Activated naive CD4-positive, alpha-beta T cell treated with anti-CD3 and anti-CD28 coated beads, Interleukin-2, amount 10 ng/mL, durations not matched to agents 7 days and 5 days (primary cell): ENCODE measurements around the gene SFT2D1.

ENCODE experiments used
- CTCF ChIA-PET: fragments of 350-600 bp; sonication (Branson Sonifier 250); formaldehyde crosslinking; loops from one replicate; lab custom pipeline; 2021; ENCODE audit warnings: antibody characterized with exemption; lab: Charles Lee
- DNase-seq: peaks from one replicate; pipeline ENCODE4 v3.0.0-alpha.2; 2020
- H3K27ac Mint-ChIP-seq: one replicate; pipeline ENCODE4 v1.8.0; 2021; ENCODE audit warnings: mild to moderate bottlenecking, moderate library complexity, mixed read lengths
- H3K27me3 Mint-ChIP-seq: one replicate; pipeline ENCODE4 v1.8.0; 2021; ENCODE audit warnings: mild to moderate bottlenecking, mixed read lengths
- H3K36me3 Mint-ChIP-seq: one replicate; pipeline ENCODE4 v1.8.0; 2021; ENCODE audit warnings: mixed read lengths
- H3K4me1 Mint-ChIP-seq: one replicate; pipeline ENCODE4 v1.8.0; 2021; ENCODE audit warnings: mixed read lengths
- H3K4me3 Mint-ChIP-seq: one replicate; pipeline ENCODE4 v1.8.0; 2021; ENCODE audit warnings: mild to moderate bottlenecking, moderate library complexity, mixed read lengths
- H3K9me3 Mint-ChIP-seq: one replicate; pipeline ENCODE4 v1.8.0; 2021; ENCODE audit warnings: mixed read lengths

SFT2D1 gene

DNA sequence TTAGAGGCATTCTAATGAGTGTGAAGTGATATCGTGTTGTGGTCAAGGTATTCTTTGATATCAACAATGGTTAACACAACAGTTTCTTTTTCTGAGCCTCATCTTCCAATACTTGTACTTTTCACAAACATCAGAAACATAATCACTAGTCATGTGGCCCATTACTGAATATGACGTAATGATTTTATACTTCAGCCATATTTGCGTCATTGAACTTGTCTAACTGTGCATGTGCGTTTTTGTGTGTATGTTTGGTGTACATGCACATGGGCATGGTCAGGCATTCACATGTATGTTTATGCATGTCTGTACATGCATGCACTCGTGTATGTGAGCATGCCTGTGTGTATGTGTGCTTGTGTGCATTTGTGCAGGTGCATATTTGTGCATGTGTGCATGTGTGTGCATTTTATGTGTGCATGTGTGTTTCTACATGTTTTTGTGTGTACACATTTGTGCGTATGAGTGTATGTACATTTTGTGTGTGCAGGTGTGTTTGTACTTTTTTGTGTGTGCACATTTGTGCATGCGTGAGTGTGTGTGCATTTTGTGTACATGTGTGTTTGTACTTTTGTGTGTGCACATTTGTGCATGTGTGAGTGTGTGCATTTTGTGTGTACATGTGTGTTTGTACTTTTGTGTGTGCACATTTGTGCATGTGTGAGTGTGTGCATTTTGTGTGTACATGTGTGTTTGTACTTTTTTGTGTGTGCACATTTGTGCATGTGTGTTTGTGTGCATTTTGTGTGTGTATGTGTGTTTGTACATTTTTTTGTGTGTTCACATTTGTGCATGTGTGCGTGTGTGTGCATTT is 63.6 kb downstream of the SFT2D1 start:
- Mint-ChIP-seq H3K27ac (no peak overlapping the region), H3K9me3 (no peaks in the 10 kb centered on the region), H3K27me3 (peaks cover 37% of the 10 kb centered on the region), H3K36me3 (no peaks in the 10 kb centered on the region), H3K4me1 (peaks cover 7% of the 10 kb centered on the region), H3K4me3 (no peak overlapping the region)
- no peak for DNase-seq
- CTCF ChIA-PET = interaction anchor here (0.7 to 3.7 kb wide), 2 partner anchors 109 to 121 kb away, joined by 3 to 23 read pairs; no protein-coding TSS in a partner anchor

DNA sequence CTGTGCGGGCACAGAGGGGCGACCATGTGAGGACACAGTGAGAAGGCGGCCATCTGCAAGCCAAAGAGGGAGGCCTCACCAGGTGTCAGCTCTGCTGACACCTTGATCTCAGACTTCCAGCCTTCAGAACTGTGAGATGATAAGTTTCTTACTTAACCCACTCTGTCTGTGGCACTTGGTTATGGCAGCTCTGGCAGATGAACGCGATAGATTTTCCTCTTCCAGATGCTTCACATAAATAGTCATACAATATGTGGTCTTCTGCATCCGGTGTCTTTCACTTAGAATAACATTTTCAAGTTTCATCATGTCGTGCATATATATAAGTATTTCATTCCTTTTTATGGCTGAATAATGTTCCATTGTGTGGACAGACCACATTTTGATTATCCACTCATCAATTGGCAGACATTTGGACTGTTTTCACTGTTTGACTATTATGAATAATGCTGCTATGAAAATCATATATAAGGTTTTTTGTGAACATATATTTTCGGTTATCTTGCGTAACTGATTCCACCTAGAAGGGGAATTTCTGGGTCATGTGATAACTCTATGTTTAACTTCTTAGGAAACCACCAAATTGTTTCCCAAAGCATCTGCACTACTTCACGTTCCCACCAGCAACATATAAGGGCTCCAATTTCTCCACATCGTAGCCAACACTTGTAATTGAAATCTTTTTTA is 64.3 kb downstream of the SFT2D1 start:
- no peak overlapping the region for H3K4me3 Mint-ChIP-seq
- DNase-seq = no peak
- peaks cover 7% of the 10 kb centered on the region for H3K4me1 Mint-ChIP-seq
- CTCF ChIA-PET = interaction anchor here (1.3 to 2.8 kb wide), 4 partner anchors 19 to 123 kb away, joined by 3 to 19 read pairs (median 12); no protein-coding TSS in a partner anchor
- H3K27ac Mint-ChIP-seq = no peak overlapping the region
- no peaks in the 10 kb centered on the region for H3K36me3 Mint-ChIP-seq
- H3K9me3 Mint-ChIP-seq = no peaks in the 10 kb centered on the region
- H3K27me3 Mint-ChIP-seq = peaks cover 36% of the 10 kb centered on the region

- Mint-ChIP-seq H3K36me3 (no peaks in the 10 kb centered on the region), H3K4me1 (peaks cover 7% of the 10 kb centered on the region), H3K27ac (no peak overlapping the region), H3K4me3 (no peak overlapping the region), H3K9me3 (no peaks in the 10 kb centered on the region), H3K27me3 (peaks cover 40% of the 10 kb centered on the region)
- no peak for DNase-seq
- CTCF ChIA-PET = interaction anchor here (1.3 to 2.8 kb wide), 7 partner anchors 8 to 124 kb away, joined by 3 to 19 read pairs (median 8); no protein-coding TSS in a partner anchor
Observed at GRCh38 chr6:166277018-166277417, 65.3 kb downstream of the SFT2D1 start.

- no peak overlapping the region for H3K4me3 Mint-ChIP-seq
- peaks cover 36% of the 10 kb centered on the region for H3K27me3 Mint-ChIP-seq
- H3K36me3 Mint-ChIP-seq = no peaks in the 10 kb centered on the region
- H3K9me3 Mint-ChIP-seq = no peaks in the 10 kb centered on the region
- H3K27ac Mint-ChIP-seq = no peak overlapping the region
- peak; percentile 81 for DNase-seq
- CTCF ChIA-PET = interaction anchor here (0.7 to 2.8 kb wide), 9 partner anchors 9 to 129 kb away, joined by 4 to 19 read pairs (median 6); no protein-coding TSS in a partner anchor
- peaks cover 7% of the 10 kb centered on the region for H3K4me1 Mint-ChIP-seq
Observed at GRCh38 chr6:166275714-166276166, 66.6 kb downstream of the SFT2D1 start.

DNA sequence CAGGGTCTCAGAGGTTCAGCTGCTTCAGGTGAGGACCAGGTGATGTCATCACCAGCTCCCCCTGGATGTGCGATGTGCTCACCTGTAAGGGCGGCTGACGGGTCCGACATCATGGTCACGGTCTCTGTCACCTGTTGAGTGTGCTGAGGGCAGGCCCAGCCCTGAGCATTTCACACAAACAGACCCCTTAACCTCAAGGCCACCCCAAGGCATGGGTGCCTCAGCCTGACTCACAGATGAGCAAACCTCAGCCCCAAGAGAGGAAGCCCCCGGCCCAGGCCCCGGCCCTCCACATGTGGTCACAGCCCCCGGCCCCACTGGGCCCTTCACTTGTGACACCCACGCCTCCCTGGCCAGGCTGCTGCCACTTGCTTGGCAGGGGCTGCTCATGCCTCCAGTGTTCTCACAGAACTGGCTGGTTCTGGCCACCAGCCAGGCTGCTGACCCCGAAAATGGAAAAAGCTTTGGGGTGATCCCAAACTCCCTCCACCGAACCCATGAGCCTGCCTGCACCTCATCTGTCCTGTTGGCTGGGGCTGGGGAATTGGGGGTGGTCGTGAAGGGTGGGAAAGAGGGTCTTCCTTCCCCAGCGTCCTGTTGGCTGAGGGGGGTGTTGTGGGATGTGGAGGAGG is 67.5 kb downstream of the SFT2D1 start:
- Mint-ChIP-seq H3K27me3 (peaks cover 39% of the 10 kb centered on the region), H3K4me1 (peaks cover 7% of the 10 kb centered on the region), H3K4me3 (no peak overlapping the region), H3K9me3 (no peaks in the 10 kb centered on the region), H3K36me3 (no peaks in the 10 kb centered on the region), H3K27ac (no peak overlapping the region)
- DNase-seq = no peak
- CTCF ChIA-PET = interaction anchor here (0.6 to 1.7 kb wide), 7 partner anchors 13 to 126 kb away, joined by 3 to 7 read pairs (median 3); no protein-coding TSS in a partner anchor

DNA sequence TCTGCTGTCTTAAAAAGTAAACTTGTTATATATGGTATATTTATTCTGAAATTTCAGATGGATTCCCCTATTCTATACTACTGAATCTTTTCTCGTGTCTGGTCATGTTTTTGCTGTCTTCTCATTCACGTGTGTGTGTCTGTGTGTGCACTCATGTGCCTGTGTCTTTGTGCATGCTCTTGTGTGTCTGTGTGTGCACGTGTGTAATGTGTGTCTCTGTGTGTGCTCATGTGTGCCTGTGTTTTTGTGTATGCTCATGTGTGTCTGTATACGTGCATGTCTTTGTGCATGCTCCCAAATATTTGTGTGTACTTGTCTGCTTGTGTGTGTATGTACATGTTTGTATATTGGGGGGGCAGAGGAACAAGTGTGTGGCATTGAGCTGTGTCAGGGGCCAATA is 68.2 kb downstream of the SFT2D1 start:
- CTCF ChIA-PET = interaction anchor here (0.6 to 1.7 kb wide), 7 partner anchors 12 to 126 kb away, joined by 3 to 7 read pairs (median 3); no protein-coding TSS in a partner anchor
- H3K4me1 Mint-ChIP-seq = peaks cover 7% of the 10 kb centered on the region
- no peaks in the 10 kb centered on the region for H3K9me3 Mint-ChIP-seq
- no peak overlapping the region for H3K4me3 Mint-ChIP-seq
- H3K36me3 Mint-ChIP-seq = no peaks in the 10 kb centered on the region
- no peak overlapping the region for H3K27ac Mint-ChIP-seq
- H3K27me3 Mint-ChIP-seq = peaks cover 36% of the 10 kb centered on the region
- no peak for DNase-seq

DNA sequence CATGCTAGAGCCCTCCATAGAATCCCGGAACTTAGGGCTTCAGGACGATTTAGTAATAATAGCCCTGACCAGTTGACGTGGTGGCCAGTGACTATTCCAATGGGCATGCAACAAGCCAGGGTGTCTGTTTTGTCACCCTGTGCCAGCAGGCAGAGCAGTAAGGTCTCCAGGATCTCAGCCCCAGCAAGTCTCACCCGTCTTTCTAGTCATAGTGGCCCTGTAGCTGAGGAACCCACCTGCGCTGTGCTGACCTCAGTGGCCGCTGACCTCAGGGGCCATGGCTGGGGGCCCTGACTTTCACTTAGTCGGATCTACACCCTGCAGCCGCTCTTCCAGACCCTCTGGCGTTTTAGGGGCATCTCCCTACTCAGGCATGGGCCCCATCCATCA is 71.0 kb downstream of the SFT2D1 start:
- CTCF ChIA-PET = no interaction called here
- Mint-ChIP-seq H3K4me3 (no peak overlapping the region), H3K36me3 (no peaks in the 10 kb centered on the region), H3K4me1 (peaks cover 7% of the 10 kb centered on the region), H3K27me3 (peaks cover 29% of the 10 kb centered on the region), H3K27ac (no peak overlapping the region), H3K9me3 (no peaks in the 10 kb centered on the region)
- no peak for DNase-seq

GRCh38 chr6:166270706-166271375 is 71.5 kb downstream of the SFT2D1 start:
- Mint-ChIP-seq H3K27me3 (peaks cover 29% of the 10 kb centered on the region), H3K27ac (no peak overlapping the region), H3K4me1 (peaks cover 4% of the 10 kb centered on the region), H3K4me3 (no peak overlapping the region), H3K36me3 (no peaks in the 10 kb centered on the region), H3K9me3 (no peaks in the 10 kb centered on the region)
- no peak for DNase-seq
- CTCF ChIA-PET = no interaction called here
